ENCODE measurements around the gene CHORDC1.

DNA sequence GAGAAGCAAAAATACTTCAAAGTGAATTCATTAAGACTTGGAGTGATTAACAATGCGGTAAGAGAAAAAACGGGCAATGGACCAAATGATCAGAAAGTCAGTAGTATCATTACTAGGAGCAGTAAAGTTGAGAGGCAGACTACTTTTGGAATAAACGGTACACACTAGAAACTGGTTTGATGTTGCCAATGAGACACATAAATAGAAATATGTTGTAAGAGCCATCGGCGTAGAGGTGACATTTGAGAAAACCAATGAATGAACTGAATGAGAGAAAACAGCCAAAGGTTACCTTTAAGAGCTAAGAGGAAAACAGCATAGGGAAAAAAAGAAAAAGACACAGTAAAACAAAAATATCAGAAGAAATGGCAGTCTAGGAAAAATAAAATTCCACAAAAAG is 6.2 kb downstream of the CHORDC1 start:
- TF ChIP-seq, protein P1, sequence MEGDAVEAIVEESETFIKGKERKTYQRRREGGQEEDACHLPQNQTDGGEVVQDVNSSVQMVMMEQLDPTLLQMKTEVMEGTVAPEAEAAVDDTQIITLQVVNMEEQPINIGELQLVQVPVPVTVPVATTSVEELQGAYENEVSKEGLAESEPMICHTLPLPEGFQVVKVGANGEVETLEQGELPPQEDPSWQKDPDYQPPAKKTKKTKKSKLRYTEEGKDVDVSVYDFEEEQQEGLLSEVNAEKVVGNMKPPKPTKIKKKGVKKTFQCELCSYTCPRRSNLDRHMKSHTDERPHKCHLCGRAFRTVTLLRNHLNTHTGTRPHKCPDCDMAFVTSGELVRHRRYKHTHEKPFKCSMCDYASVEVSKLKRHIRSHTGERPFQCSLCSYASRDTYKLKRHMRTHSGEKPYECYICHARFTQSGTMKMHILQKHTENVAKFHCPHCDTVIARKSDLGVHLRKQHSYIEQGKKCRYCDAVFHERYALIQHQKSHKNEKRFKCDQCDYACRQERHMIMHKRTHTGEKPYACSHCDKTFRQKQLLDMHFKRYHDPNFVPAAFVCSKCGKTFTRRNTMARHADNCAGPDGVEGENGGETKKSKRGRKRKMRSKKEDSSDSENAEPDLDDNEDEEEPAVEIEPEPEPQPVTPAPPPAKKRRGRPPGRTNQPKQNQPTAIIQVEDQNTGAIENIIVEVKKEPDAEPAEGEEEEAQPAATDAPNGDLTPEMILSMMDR (conservative IDR thresholded peaks at IDR 0.05) = no peak
- TF ChIP-seq ZFX (IDR thresholded peaks at IDR 0.05) = no peak

Measured in C4-2B (cell line).